Lung microvascular endothelial cell (primary cell): ENCODE measurements around the gene IL1B. TPM values are rescaled to one million over a fixed set of nuclear protein-coding genes. Genes with fewer than 3 reads are reported as not detected.
"Not testable (repeated sequence)": the region's sequence is repeated elsewhere in the genome, so short reads cannot be mapped to it uniquely, and the experiment has no call there.

Experiments used
- DNase-seq, 2 donors: peaks; one replicate each; pipeline versions ENCODE4 v3.0.0 to v3.0.0-alpha.2; 2010; ENCODE audit warnings: low read depth in 2 of 2
- total RNA-seq: library from RNA; depleted of rRNA; stranded (reverse); fragments of >200 nt; gene quantifications from 2 replicates; pipeline ENCODE4 v1.2.1, GENCODE V29; 2014

IL1B gene
- total RNA-seq, 1 donor from 2014 or later: not detected

- no peak for DNase-seq
Observed at GRCh38 chr2:112850588-112850987, 14.0 kb upstream of the IL1B start.

DNA sequence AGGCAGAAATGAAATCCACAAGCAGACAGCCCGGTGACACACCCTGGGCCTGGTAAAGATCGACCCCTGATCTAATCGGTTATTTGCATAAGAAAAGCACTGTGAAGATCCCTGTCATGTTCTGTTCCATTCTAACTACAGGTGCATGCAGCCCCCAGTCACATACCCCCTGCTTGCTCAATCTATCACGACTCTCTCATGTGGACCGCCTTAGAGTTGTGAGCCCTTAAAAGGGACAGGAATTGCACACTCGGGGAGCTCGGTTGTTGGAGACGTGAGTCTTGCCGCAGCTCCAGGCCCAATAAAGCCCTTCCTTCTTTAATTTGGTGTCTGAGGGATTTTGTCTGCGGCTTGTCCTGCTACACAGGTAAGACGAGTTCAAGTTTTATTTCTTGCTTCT lies 13.4 kb upstream of the IL1B start:
- DNase-seq: no peak

- no peak for DNase-seq
Observed at GRCh38 chr2:112848833-112849232, 12.3 kb upstream of the IL1B start.

DNA sequence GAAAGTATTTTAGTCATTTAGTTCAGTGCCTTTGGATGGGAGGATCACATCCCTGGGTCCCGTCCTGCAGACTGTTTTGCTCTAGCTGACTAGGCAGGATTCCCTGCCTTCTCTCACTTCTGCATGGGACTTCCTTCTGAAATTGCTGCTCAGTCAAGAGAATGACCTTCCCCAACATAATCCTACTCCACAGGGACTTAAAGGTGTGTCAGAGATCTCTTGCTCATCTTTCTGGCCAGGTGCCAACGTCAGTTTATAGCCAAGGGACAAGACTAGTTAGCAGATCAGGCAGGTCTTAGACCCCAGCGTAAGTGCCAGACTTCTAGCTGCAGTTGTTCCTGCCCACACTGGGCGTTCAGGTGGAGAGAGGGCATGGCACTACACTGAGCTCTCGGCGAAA lies 9.5 kb upstream of the IL1B start:
- no peak for DNase-seq

GRCh38 chr2:112843836-112844235 lies 7.3 kb upstream of the IL1B start:
- no peak for DNase-seq

DNA sequence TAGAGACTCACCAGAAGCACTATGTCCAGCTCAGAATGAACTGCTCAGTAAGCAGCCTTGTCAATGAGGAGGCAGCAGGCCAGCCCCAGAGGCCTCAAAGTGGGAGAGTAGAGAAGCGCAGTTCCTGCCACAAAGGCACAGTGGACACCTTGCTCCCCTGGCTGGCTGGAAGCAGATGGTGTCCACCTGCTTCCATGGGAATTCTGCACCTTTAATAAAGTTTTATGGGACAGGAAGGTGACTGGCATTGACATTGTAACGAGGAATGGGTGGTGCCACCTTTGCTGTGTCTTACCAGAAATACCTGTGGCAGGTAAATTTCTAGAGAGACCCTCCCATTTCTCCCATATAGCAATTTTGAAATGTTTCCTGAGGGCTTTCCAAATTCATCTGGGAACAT lies 6.7 kb upstream of the IL1B start:
- DNase-seq: no peak

- DNase-seq: no peak
Observed at GRCh38 chr2:112841295-112842044, 4.9 kb upstream of the IL1B start.

DNA sequence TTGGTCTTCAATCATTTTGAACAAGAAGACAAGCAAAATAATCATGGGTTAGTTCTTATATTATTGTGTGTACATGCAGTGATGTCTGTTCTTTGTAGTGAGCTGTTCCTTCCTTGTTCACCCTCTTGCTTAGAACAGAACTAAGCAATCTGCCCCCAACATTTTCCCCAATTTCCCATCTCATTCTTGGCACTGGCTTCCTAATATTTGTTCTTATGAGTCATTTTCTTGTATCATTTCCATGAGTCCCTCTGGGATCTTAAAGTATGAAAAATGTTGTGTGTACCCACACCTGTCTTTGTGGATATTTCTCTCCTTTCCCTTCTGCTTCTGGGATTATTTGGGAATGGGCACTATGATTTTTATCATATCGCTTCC lies 3.5 kb upstream of the IL1B start:
- no peak for DNase-seq

DNA sequence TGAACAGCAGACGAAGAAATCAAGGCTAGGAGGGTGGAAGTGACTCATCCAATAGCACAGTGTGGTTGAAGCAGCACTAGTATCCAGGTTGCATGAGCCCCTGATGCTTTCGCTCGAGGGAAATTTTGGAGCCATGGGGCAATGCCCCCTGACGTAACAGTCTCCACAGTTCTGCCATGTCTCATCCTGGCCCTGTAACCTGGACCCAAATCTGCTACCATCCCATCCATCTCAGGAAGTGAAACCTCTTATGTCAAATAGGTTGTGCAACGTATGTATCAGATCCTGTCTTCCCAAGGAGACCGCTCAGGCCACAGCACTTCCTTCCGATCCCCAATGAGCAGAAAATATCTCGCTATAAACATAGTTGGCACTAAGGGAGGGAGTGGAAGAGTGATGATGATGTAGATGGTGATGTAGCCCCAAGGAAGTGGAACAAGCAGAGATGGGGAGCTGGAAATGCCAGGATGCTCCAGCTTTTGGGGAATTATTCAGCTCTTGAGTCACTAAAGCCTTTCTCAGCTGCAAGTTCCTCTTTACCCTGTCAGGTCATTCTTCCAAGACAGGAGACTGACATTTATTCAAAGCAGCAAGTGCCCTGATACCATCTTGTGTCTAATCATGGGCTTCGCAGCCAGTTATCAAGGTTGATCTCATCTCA lies 3.0 kb upstream of the IL1B start:
- DNase-seq: peak in 1 of 2 donors; percentile 67

- DNase-seq: no peak
Observed at GRCh38 chr2:112836163-112836560, 417 bp downstream of the IL1B start.

- no peak for DNase-seq
Observed at GRCh38 chr2:112835536-112836162, 930 bp downstream of the IL1B start.

DNA sequence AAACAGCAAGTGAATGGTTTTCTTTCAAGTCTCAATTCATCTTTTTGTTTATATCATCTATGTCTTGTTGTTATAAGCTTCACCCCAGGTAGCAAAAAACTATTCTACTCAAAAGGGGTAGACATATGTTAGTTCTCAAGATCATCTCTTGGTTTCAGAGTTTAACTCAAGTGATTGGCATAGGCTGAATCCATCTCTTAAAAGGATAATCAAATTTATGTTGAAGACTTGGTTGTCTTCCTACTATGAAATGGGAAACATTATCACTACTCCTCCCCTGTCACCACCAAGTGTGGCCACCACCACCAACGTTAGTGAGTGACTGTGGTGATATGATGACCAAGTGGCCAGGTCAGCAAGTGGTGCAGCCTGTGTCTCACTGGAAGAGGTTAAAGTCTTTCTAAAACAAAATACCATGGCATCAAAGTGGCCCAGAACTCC lies 1.5 kb downstream of the IL1B start:
- DNase-seq: no peak

DNA sequence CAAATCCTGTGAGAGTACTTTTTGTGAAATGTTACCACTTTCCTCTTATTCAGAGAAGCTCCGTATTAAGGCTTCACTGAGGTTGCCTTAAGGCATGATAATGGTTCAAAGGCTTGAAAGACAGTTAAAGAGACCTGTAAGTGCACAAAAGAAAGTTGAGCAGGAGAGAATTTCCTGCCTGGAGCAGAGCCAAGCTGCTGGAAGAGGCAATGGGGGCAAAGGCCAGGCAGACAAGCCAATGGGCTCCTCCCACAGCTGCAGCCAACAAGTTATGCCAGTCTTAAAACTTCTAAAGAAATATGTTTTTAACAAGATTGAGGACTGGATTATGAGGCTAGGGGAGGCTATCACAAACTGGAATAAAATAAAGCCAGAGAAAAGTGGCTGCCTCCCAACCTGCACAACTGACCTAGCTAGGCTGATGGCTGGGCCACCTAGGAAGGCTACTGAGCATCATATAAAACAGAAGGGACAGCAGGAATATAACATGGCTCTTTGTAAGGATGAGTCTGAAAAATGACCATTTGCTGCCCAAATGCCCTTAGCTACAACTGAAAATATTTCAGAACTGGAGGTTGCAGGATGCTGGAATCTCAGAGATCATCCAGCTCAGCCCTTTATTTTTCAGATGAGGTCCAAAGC lies 2.1 kb downstream of the IL1B start:
- DNase-seq: peak in 1 of 2 donors; percentile 54

- DNase-seq: no peak
Observed at GRCh38 chr2:112833976-112834375, 2.6 kb downstream of the IL1B start.

GRCh38 chr2:112833639-112833931 lies 3.0 kb downstream of the IL1B start:
- not testable (repeated sequence) for DNase-seq

DNA sequence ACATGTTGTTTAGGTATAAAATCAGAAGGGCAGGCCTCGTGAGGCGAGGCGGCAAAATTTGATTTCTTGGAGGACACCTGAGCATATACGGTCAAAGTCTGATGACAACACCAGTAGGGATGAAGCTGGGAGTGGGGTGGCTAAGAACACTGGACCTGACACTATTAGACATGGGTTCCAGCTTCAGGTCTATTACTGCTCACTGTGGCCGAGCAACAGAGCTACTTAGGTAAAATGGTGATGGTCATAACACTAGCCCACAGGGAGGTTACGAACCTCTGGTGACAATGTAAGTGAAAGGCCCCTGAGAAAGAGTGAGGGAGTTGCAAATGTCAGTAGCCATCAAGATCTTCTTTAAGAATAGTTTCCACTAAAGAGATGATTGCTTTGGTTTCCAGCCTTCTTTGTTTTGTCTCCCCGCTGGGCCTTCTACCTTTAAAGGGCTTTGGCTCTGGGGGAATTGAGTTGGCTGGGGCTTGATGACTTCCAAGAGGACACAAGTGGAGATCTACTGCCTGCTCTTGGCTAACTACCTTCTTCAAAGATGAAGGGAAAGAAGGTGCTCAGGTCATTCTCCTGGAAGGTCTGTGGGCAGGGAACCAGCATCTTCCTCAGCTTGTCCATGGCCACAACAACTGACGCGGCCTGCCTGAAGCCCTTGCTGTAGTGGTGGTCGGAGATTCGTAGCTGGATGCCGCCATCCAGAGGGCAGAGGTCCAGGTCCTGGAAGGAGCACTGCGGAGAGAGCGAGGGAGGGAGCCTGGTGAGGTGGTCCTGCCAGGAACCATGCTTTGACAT lies 3.5 kb downstream of the IL1B start:
- DNase-seq: no peak

- DNase-seq: peak; percentile 39 to 48
Observed at GRCh38 chr2:112831946-112832840, 4.4 kb downstream of the IL1B start.

DNA sequence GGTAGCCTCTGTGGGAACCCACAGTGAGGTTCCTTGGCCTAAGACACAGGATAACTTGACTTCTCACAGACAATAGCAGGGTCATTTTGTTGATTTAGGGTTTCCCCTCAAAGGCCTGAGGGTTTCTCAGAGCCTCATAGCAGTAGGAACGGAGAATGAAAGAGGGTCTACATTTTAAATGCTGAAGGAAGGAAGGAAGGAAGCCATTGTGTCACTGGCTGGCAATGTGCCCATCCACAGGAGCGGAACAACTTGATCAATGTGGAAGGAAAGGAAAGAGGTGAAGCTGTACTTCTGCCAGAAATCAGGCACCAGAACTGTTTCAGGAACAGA lies 5.1 kb downstream of the IL1B start:
- DNase-seq: peak; percentile 61 to 68

GRCh38 chr2:112830682-112831512 lies 5.7 kb downstream of the IL1B start:
- DNase-seq: no peak
